ENCODE results near the gene SYT1.
"Not testable (repeated sequence)": the region's sequence is repeated elsewhere in the genome, so short reads cannot be mapped to it uniquely, and the experiment has no call there.

The SYT1 gene

DNA sequence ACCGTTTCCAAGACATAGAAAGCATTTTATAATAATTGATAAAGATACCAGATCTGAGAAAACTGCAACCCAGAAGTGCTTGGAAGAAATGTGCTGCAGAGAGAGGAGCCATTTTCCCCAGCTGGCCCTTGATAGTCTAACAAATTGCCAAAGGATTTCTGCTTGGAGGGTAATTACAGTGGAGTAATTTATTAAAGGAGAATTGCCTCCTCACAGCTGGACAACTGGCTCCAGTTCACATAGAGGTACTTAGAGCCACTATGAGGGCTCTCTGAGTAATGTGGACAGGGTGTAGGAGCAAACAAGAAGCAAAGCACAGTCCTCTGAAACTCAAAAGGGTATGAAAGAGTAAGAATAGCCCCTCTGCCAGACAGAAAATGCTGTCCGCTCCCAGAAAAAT, 335.6 kb downstream of the SYT1 start:
- DNase-seq (ENCODE audit: low read depth), result peak; percentile 6
- in situ Hi-C loops (cut with HindIII; ENCODE audit: low sequenced_read_pairs), result no loop called here
- TF ChIP-seq, protein P1, sequence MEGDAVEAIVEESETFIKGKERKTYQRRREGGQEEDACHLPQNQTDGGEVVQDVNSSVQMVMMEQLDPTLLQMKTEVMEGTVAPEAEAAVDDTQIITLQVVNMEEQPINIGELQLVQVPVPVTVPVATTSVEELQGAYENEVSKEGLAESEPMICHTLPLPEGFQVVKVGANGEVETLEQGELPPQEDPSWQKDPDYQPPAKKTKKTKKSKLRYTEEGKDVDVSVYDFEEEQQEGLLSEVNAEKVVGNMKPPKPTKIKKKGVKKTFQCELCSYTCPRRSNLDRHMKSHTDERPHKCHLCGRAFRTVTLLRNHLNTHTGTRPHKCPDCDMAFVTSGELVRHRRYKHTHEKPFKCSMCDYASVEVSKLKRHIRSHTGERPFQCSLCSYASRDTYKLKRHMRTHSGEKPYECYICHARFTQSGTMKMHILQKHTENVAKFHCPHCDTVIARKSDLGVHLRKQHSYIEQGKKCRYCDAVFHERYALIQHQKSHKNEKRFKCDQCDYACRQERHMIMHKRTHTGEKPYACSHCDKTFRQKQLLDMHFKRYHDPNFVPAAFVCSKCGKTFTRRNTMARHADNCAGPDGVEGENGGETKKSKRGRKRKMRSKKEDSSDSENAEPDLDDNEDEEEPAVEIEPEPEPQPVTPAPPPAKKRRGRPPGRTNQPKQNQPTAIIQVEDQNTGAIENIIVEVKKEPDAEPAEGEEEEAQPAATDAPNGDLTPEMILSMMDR (IDR thresholded peaks at IDR 0.05; ENCODE audit: low read depth, low read length, missing control alignments), result no peak
- H3K4me3 ChIP-seq (ENCODE audit: low read depth, low read length), result no peak overlapping the region

DNA sequence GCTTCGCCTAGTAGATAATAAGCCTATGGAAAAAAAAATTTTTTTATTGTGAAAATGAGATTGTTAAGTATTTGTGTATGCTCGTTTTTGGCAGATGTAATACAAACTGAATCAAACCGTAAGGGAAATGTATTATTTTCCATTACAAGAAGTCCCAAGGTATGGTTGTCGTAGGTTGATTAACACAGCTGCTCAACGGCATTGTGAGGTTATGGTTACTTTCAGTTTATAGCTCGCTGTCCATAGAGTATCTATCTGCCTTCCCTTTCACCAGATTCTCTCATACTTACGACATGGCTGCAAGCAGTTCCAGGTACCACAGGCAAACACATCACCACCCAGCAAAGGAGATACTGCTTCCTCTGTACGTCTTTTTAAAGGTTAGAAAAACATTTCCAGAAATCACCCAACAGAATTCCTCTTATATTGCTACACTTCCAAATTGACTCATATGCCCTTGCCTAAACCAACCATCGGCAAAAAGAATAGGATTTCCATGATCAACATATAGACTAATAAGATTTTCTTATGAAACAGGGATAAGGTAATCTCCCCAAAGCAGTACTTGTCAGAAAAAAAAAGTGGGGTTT, 338.6 kb downstream of the SYT1 start:
- in situ Hi-C loops (cut with HindIII; ENCODE audit: low sequenced_read_pairs), result no loop called here
- TF ChIP-seq, protein P1 (IDR thresholded peaks at IDR 0.05; ENCODE audit: low read depth, low read length, missing control alignments), result no peak
- no peak overlapping the region for H3K4me3 ChIP-seq (ENCODE audit: low read depth, low read length)
- DNase-seq (ENCODE audit: low read depth), result no peak

DNA sequence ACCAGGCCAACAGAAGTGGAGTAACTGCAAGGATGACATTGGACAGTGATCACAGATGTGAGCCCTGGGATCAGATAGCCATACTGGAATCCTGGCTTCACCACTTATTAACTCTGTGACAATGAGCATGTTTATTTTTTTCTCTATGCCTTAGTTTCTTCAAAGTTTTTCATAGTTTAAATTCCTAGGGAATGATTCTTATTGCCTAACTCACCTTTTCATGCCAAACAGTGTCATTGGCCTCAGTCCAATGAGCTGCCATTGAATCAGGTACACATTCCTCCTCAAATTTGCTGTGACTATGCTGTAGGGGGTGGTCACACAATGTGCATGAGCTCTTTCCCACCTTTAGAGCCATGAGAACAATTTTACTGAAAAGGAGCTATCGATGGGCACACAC, 342.3 kb downstream of the SYT1 start:
- in situ Hi-C loops (cut with HindIII; ENCODE audit: low sequenced_read_pairs), result no loop called here
- H3K4me3 ChIP-seq (ENCODE audit: low read depth, low read length), result no peak overlapping the region
- DNase-seq (ENCODE audit: low read depth), result no peak
- TF ChIP-seq, protein P1 (IDR thresholded peaks at IDR 0.05; ENCODE audit: low read depth, low read length, missing control alignments), result no peak

DNA sequence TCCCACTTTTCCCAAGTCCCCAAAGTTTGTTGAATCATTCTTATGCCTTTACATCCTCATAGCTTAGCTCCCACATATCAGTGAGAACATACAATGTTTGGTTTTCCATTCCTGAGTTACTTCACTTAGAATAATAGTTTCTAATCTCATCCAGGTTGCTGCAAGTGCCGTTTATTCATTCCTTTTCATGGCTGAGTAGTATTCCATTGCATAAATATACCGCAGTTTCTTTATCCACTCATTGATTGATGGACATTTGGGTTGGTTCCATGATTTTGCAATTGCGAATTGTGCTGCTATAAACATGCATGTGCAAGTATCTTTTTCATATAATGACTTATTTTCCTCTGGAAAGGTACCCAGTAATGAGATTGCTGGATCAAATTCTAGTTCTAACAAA, 345.8 kb downstream of the SYT1 start:
- H3K4me3 ChIP-seq (ENCODE audit: low read depth, low read length); in situ Hi-C loops (cut with HindIII; ENCODE audit: low sequenced_read_pairs); DNase-seq (ENCODE audit: low read depth): not testable (repeated sequence)

DNA sequence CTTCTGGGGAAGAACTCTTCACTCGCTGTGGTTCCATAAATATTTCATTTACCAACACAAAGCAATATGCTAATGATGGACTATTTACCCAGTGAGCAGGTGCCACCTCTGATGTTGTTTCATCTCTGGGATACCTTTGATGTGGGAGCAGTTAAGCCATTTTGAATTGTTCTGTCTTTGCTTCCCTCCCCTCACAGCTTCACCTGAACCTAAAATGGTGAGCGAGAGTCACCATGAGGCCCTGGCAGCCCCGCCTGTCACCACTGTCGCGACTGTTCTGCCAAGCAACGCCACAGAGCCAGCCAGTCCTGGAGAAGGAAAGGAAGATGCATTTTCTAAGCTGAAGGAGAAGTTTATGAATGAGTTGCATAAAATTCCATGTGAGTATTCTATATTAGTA, 352.7 kb downstream of the SYT1 start:
- in situ Hi-C loops (cut with HindIII; ENCODE audit: low sequenced_read_pairs), result no loop called here
- DNase-seq (ENCODE audit: low read depth), result no peak
- TF ChIP-seq, protein P1 (IDR thresholded peaks at IDR 0.05; ENCODE audit: low read depth, low read length, missing control alignments), result no peak

DNA sequence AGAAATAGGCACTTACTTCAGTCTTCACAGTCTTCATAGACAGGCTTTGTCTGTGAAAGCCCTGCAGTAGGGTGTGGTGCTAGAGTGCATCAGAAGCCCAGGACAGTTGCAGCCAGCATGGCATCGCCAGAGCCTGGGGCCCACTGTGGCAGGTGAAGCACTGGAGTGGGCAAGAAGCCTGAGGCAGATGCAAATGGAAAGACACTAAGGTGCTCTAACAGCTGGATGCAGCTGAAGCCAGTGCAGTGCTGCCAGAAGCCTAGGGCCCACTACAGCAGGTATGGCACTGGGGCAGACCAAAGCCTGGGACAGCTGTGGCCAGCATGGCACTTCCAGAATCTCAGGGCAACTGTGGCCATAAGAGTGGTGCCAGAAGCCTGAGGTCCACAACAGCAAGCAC, 358.6 kb downstream of the SYT1 start:
- in situ Hi-C loops (cut with HindIII; ENCODE audit: low sequenced_read_pairs), result no loop called here

More for the DNA sequence above, 352.7 kb downstream of the SYT1 start:
- H3K4me3 ChIP-seq (ENCODE audit: low read depth, low read length), result no peak overlapping the region

DNA sequence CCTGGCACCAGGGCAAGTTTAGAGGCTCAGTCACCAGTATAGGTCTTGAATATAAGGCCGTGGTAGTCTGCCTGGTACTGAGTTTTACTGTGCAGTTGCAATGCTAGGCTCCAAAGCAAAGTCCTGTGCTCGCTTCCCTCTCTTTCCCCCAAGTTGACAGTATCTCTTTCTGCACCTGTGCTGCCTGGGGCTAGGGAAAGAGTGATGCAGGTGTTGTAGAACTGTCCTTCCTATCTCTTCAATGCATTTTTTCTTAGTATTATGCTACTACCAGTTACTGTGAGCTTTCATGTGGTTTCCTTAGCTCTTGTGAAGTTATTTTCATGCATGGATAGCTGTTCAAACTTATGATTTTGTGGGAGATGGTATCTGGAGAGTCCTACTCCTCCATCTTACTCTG, 359.2 kb downstream of the SYT1 start:
- no peak overlapping the region for H3K4me3 ChIP-seq (ENCODE audit: low read depth, low read length)
- TF ChIP-seq, protein P1 (IDR thresholded peaks at IDR 0.05; ENCODE audit: low read depth, low read length, missing control alignments), result no peak
- DNase-seq (ENCODE audit: low read depth), result no peak
- in situ Hi-C loops (cut with HindIII; ENCODE audit: low sequenced_read_pairs), result no loop called here

More for the DNA sequence above, 358.6 kb downstream of the SYT1 start:
- H3K4me3 ChIP-seq (ENCODE audit: low read depth, low read length), result no peak overlapping the region
- TF ChIP-seq, protein P1 (IDR thresholded peaks at IDR 0.05; ENCODE audit: low read depth, low read length, missing control alignments), result no peak
- no peak for DNase-seq (ENCODE audit: low read depth)

Measured in astrocyte of the cerebellum (primary cell).